ENCODE data around the gene DCTN3.

GRCh38 chr9:34648673-34649072, 28.4 kb upstream of the DCTN3 start:
- no peak for TF ChIP-seq EZH2 (IDR thresholded peaks at IDR 0.05; ENCODE audit: borderline replicate concordance)
- no peak for TF ChIP-seq CTCF (IDR thresholded peaks at IDR 0.05; ENCODE audit: poor library complexity)
